AG04450 (cell line): ENCODE measurements around the gene NHERF2. TPM values are rescaled to one million over a fixed set of nuclear protein-coding genes. Genes with fewer than 3 reads are reported as not detected.
"Not testable (repeated sequence)": the region's sequence is repeated elsewhere in the genome, so short reads cannot be mapped to it uniquely, and the experiment has no call there.

Source experiments
- CTCF ChIA-PET: fragments of 300-600, 350-600 bp; formaldehyde crosslinking; extraction: SDS; loops from one replicate; lab custom pipeline; 2022; ENCODE audit warnings: antibody characterized with exemption, inconsistent platforms; lab: Charles Lee
- POLR2A ChIA-PET: fragments of 350-600 bp; formaldehyde crosslinking; extraction: SDS; loops from one replicate; lab custom pipeline; 2021; ENCODE audit warnings: antibody characterized with exemption, inconsistent platforms; lab: Yijun Ruan, JAX
- DNase-seq: peaks from one replicate; pipeline ENCODE4 v3.0.0-alpha.2; 2011; ENCODE audit warnings: low read depth, low spot score
- H3K27ac ChIP-seq: one replicate; pipeline ENCODE4 v1.5.1; 2012; ENCODE audit warnings: low read depth, low read length, control low read depth
- H3K27me3 ChIP-seq: one replicate; pipeline ENCODE4 v1.6.0; 2012; ENCODE audit warnings: low read length; ENCODE audit not compliant: control insufficient read depth, insufficient read depth
- H3K4me3 ChIP-seq: 2 replicates; pipeline ENCODE4 v1.5.1; 2011; ENCODE audit warnings: mild to moderate bottlenecking, low read depth, low read length, control low read depth
- H3K9me3 ChIP-seq: 2 replicates; pipeline ENCODE4 v1.5.1; 2012; ENCODE audit warnings: low read length; ENCODE audit not compliant: control insufficient read depth, insufficient read depth
- polyA plus RNA-seq: library from polyadenylated mRNA; depleted of rRNA; stranded (reverse); fragments of >200 nt; gene quantifications from 2 replicates; pipeline ENCODE4 v1.2.3, GENCODE V29; 2011
- TF ChIP-seq, protein P1 (sequence below): IDR thresholded peaks from 2 replicates; pipeline ENCODE4 v1.5.1; 2011; ENCODE audit warnings: low read depth, low read length, control low read depth, inconsistent platforms

NHERF2 gene
- polyA plus RNA-seq, 1 experiment = 16.7 TPM

DNA sequence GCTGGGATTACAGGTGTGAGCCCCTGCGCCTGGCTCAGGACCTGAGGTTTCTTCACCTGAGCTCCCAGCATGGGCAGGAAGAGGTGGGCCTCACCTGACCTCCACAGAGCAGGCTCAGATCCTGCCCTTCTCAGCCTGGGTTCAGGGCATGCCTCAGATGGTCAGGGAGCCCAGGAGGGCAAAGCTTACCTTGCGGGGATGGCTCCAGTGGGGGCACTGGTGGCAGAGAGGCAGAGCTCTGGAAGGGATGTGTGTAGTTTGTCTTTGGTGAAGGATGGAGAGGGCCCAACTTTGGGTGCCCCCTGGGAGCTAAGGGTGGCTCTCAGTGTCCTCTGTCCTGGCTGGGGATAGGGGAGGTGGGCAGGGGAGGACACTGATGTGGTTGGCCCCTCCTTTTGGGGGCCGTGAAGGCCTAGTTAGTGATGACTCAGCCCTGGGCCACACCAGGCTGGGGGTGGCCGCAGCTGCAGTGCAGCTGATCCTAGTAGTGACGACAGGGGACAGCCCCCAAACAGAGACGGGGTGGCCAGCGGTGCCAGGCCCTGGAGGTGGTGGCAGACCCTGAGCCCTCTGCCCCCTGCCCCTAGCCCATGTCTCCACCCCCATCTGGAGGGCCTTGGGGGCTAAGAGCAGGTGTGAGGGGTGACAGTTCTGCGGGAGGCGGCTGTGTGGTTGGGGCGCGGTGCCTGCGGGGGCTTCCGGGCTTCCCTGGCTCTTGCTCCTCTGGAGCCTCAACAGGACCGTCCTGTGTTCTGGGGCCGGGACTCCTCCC, 5.8 kb downstream of the NHERF2 start:
- CTCF ChIA-PET = interaction anchor here (0.6 to 1.0 kb wide), 4 partner anchors 10 to 219 kb away, joined by 3 to 6 read pairs (median 4); partner anchors contain the start of gene ECI1
- H3K4me3 ChIP-seq = no peak overlapping the region
- TF ChIP-seq, protein P1, sequence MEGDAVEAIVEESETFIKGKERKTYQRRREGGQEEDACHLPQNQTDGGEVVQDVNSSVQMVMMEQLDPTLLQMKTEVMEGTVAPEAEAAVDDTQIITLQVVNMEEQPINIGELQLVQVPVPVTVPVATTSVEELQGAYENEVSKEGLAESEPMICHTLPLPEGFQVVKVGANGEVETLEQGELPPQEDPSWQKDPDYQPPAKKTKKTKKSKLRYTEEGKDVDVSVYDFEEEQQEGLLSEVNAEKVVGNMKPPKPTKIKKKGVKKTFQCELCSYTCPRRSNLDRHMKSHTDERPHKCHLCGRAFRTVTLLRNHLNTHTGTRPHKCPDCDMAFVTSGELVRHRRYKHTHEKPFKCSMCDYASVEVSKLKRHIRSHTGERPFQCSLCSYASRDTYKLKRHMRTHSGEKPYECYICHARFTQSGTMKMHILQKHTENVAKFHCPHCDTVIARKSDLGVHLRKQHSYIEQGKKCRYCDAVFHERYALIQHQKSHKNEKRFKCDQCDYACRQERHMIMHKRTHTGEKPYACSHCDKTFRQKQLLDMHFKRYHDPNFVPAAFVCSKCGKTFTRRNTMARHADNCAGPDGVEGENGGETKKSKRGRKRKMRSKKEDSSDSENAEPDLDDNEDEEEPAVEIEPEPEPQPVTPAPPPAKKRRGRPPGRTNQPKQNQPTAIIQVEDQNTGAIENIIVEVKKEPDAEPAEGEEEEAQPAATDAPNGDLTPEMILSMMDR = no peak

GRCh38 chr16:2033057-2033908, 6.6 kb downstream of the NHERF2 start:
- ChIA-PET CTCF (interaction anchor here (0.9 to 1.1 kb wide), 2 partner anchors 11 to 218 kb away, joined by 4 read pairs; partner anchors contain the start of gene ECI1), POLR2A (interaction anchor here (0.6 to 2.2 kb wide), 6 partner anchors 9 to 122 kb away, joined by 3 to 14 read pairs (median 4); partner anchors contain the start of genes NTHL1, RPS2, TRAF7 and TSC2)
- DNase-seq = no peak
- no peaks in the 10 kb centered on the region for H3K27me3 ChIP-seq
- peak overlapping the region; percentile 87 for H3K27ac ChIP-seq
- peak overlapping the region; percentile 36 for H3K4me3 ChIP-seq
- no peaks in the 10 kb centered on the region; the same call in 1 of the 2 replicates for H3K9me3 ChIP-seq
- TF ChIP-seq, protein P1 = no peak

More for the DNA sequence above, 5.8 kb downstream of the NHERF2 start:
- H3K9me3 ChIP-seq = no peaks in the 10 kb centered on the region; the same call in 1 of the 2 replicates
- peak overlapping the region; percentile 87 for H3K27ac ChIP-seq
- no peaks in the 10 kb centered on the region for H3K27me3 ChIP-seq
- no peak for DNase-seq
- POLR2A ChIA-PET = interaction anchor here (0.6 to 2.2 kb wide), 4 partner anchors 15 to 123 kb away, joined by 3 to 14 read pairs (median 6); partner anchors contain the start of genes NTHL1, RPS2, TRAF7 and TSC2

DNA sequence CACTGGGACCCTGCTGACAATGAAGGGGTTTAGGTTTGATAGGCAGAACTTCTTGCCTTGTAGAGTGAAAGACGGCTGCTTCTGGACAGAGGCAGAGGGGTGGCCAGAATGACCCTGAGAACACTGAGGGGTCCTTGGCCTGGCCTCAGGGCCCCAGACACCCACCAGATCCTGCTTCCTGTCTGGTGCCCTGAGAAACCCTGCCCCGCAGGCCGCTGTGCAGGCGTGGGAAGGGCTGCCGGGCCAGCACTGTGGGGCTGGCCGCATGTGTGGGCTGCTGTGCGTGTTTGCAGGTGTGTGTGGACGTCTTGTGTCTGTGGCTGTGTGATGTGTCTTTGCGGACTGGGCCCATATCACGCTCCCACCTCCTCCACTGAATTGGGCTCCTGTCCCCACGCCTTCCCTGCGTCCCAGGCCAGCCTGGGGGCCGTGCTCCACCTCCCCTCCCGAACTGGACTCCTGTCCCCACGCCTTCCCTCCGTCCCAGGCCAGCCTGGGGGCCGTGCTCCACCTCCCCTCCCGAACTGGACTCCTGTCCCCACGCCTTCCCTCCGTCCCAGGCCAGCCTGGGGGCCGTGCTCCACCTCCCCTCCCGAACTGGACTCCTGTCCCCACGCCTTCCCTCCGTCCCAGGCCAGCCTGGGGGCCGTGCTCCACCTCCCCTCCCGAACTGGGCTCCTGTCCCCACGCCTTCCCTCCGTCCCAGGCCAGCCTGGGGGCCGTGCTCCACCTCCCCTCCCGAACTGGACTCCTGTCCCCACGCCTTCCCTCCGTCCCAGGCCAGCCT, 7.4 kb downstream of the NHERF2 start:
- H3K27me3 ChIP-seq, H3K9me3 ChIP-seq, DNase-seq: not testable (repeated sequence)
- ChIA-PET CTCF (interaction anchor here (1.1 kb wide), 1 partner anchor 12 kb away, joined by 4 read pairs; no protein-coding TSS in a partner anchor), POLR2A (interaction anchor here (1.1 to 2.2 kb wide), 4 partner anchors 12 to 121 kb away, joined by 3 to 14 read pairs (median 6); partner anchors contain the start of genes NTHL1, RPS2, TRAF7 and TSC2)
- Histone ChIP-seq H3K4me3 (peak overlapping the region; percentile 36), H3K27ac (peak overlapping the region; percentile 87)

GRCh38 chr16:2034696-2035430, 8.2 kb downstream of the NHERF2 start:
- H3K4me3 ChIP-seq = no peak overlapping the region
- no peaks in the 10 kb centered on the region for H3K27me3 ChIP-seq
- peak overlapping the region; percentile 95 for H3K27ac ChIP-seq
- CTCF ChIA-PET = interaction anchor here (0.6 to 1.5 kb wide), 2 partner anchors 12 to 19 kb away, joined by 3 to 6 read pairs; no protein-coding TSS in a partner anchor
- POLR2A ChIA-PET = interaction anchor here (1.0 to 1.8 kb wide), 3 partner anchors 13 to 121 kb away, joined by 3 to 9 read pairs (median 4); partner anchors contain the start of genes NTHL1, TRAF7 and TSC2
- H3K9me3 ChIP-seq = no peaks in the 10 kb centered on the region; the same call in 1 of the 2 replicates
- TF ChIP-seq, protein P1 = no peak
- DNase-seq = no peak
